Gastrocnemius medialis (tissue), 4 donors: ENCODE data around the gene RPP30.

Source experiments
- POLR2A ChIP-seq, 2 donors: fragments of 450-650 bp; IDR thresholded peaks; one replicate each; pipeline ENCODE4 v1.6.1; 2017; ENCODE audit warnings: antibody characterized with exemption in 2 of 2, mild to moderate bottlenecking in 2 of 2, moderate library complexity in 2 of 2
- TF ChIP-seq, protein P1 (sequence below), 5 experiments: fragments of 450-650 bp in 3 of 5; fragments of 200-600 bp in 2 of 5; sonication (generic) in 2 of 5; IDR thresholded peaks in 4 of 5; conservative IDR thresholded peaks in 1 of 5; 1 replicate in 4 of 5; 2 replicates in 1 of 5; pipeline ENCODE4 v1.5.1; 2016 to 2019; ENCODE audit warnings: antibody characterized with exemption in 5 of 5, mild to moderate bottlenecking in 3 of 5, moderate library complexity in 3 of 5

DNA sequence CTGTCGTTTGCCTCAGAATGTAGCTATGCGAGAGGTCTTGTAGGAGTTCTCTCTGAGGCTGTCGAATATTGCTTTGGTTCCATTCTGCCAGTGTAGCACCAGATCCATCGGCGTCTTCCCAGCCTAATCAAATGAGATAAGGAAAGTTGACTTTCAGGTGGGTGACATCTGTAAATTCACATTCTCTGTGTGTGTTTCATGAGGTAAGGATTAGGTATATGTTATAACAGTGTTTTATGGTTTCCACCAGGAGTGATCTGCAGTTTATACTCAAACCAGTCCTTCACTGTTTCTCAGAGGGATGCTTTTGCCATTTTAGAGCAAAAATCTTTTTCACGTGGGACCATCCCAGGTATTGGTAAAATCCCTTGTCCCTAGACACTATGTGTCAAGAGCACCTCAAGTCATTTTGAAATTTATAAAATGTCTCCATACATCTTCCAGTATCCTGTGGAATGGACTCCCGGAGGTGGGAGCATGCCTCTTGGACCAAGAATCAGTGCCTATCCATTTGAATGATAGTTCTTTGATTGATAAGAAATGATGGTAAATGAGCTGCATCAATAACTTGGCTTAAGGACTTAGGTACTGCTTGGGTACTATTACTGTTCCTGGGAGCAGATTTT is 41.2 kb downstream of the RPP30 start:
- TF ChIP-seq, protein P1, sequence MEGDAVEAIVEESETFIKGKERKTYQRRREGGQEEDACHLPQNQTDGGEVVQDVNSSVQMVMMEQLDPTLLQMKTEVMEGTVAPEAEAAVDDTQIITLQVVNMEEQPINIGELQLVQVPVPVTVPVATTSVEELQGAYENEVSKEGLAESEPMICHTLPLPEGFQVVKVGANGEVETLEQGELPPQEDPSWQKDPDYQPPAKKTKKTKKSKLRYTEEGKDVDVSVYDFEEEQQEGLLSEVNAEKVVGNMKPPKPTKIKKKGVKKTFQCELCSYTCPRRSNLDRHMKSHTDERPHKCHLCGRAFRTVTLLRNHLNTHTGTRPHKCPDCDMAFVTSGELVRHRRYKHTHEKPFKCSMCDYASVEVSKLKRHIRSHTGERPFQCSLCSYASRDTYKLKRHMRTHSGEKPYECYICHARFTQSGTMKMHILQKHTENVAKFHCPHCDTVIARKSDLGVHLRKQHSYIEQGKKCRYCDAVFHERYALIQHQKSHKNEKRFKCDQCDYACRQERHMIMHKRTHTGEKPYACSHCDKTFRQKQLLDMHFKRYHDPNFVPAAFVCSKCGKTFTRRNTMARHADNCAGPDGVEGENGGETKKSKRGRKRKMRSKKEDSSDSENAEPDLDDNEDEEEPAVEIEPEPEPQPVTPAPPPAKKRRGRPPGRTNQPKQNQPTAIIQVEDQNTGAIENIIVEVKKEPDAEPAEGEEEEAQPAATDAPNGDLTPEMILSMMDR (IDR thresholded peaks at IDR 0.05 in 4 of 5, conservative IDR thresholded peaks at IDR 0.05 in 1 of 5), result no peak
- no peak for TF ChIP-seq POLR2A (IDR thresholded peaks at IDR 0.05)
